Activated CD4-positive, alpha-beta T cell treated with anti-CD3 and anti-CD28 coated beads, Interleukin-2, amount 50 U/mL, for 1 hour (primary cell): ENCODE data around the gene VPS35.
"Not testable (repeated sequence)": the region's sequence is repeated elsewhere in the genome, so short reads cannot be mapped to it uniquely, and the experiment has no call there.

Source experiments
- DNase-seq: peaks from one replicate; pipeline ENCODE4 v3.0.0-alpha.2; 2020

VPS35 gene

GRCh38 chr16:46650254-46650623, 38.7 kb downstream of the VPS35 start:
- DNase-seq: no peak

GRCh38 chr16:46649588-46650253, 39.3 kb downstream of the VPS35 start:
- DNase-seq: no peak

GRCh38 chr16:46648656-46649055, 40.3 kb downstream of the VPS35 start:
- DNase-seq: no peak

GRCh38 chr16:46638947-46639925, 49.7 kb downstream of the VPS35 start:
- DNase-seq: no peak

- DNase-seq: no peak
Measured at GRCh38 chr16:46632778-46633733, 55.9 kb downstream of the VPS35 start.

- no peak for DNase-seq
Measured at GRCh38 chr16:46629331-46630219, 59.4 kb downstream of the VPS35 start.

GRCh38 chr16:46627746-46628145, 61.2 kb downstream of the VPS35 start:
- no peak for DNase-seq

- DNase-seq: not testable (repeated sequence)
Measured at GRCh38 chr16:46626681-46627080, 62.3 kb downstream of the VPS35 start.

- DNase-seq: not testable (repeated sequence)
Measured at GRCh38 chr16:46624862-46625261, 64.1 kb downstream of the VPS35 start.

GRCh38 chr16:46623707-46624106, 65.3 kb downstream of the VPS35 start:
- DNase-seq: not testable (repeated sequence)

- not testable (repeated sequence) for DNase-seq
Measured at GRCh38 chr16:46623246-46623645, 65.7 kb downstream of the VPS35 start.

- no peak for DNase-seq
Measured at GRCh38 chr16:46621934-46622676, 66.9 kb downstream of the VPS35 start.

- peak; percentile 52 for DNase-seq
Measured at GRCh38 chr16:46621006-46621933, 67.7 kb downstream of the VPS35 start, which contains the start of gene SHCBP1. SHCBP1 (minus strand) TSS chr16:46621379; CDS start chr16:46621359, 20 bp downstream.

- DNase-seq: no peak
Measured at GRCh38 chr16:46620266-46621005, 68.5 kb downstream of the VPS35 start.

- no peak for DNase-seq
Measured at GRCh38 chr16:46618516-46618915, 70.5 kb downstream of the VPS35 start.

- DNase-seq: no peak
Measured at GRCh38 chr16:46614006-46614405, 75.0 kb downstream of the VPS35 start.

GRCh38 chr16:46613352-46613751, 75.6 kb downstream of the VPS35 start:
- no peak for DNase-seq

- no peak for DNase-seq
Measured at GRCh38 chr16:46612121-46612520, 76.9 kb downstream of the VPS35 start.

- DNase-seq: no peak
Measured at GRCh38 chr16:46607529-46607928, 81.4 kb downstream of the VPS35 start.
